HepG2 (cell line): ENCODE measurements around the gene DYNC1LI2. TPM values are rescaled to one million over a fixed set of nuclear protein-coding genes. Genes with fewer than 3 reads are reported as not detected.
"Not testable (repeated sequence)": the region's sequence is repeated elsewhere in the genome, so short reads cannot be mapped to it uniquely, and the experiment has no call there.

Source experiments
- ATAC-seq: fragments of 200-7000 bp; cut with Tn5 transposase; 3 replicates; pipeline ENCODE4 v1.9.1; 2020; ENCODE audit warnings: mild to moderate bottlenecking, moderate library complexity
- BruUV-seq: library from RNA; stranded (reverse); fragments of 400-500 nt; replicated peaks from 2 replicates; lab custom pipeline; 2021; lab: Mats Ljungman, UMichigan
- CTCF ChIA-PET: fragments of 300-600 bp; formaldehyde crosslinking; extraction: SDS; loops from one replicate; lab custom pipeline; 2021; ENCODE audit warnings: low total read pairs, inconsistent platforms, low intra/inter-chr PET ratio; lab: Yijun Ruan, JAX
- POLR2A ChIA-PET: fragments of 350-600 bp; sonication (Branson Sonifier 250); formaldehyde crosslinking; loops from one replicate; lab custom pipeline; 2020; ENCODE audit warnings: antibody characterized with exemption, inconsistent platforms; lab: Yijun Ruan, JAX
- DNase-seq: peaks from one replicate; pipeline ENCODE4 v3.0.0-alpha.2; 2015; ENCODE audit warnings: low spot score
- FAIRE-seq: peaks from 3 replicates; lab custom pipeline; 2011; peaks lifted over from hg19 to GRCh38; lab: Jason Lieb, UNC
- H2AFZ ChIP-seq: one replicate; pipeline ENCODE4 v1.6.1; 2011; ENCODE audit warnings: low read length, inconsistent platforms
- H3K27ac ChIP-seq: fragments of 300-600 bp; 3 replicates; pipeline ENCODE4 v1.8.0; 2011; ENCODE audit warnings: mixed run types, mild to moderate bottlenecking, mixed read lengths, low read length, inconsistent platforms; ENCODE audit not compliant: insufficient read depth; ENCODE audit errors: extremely low read length
- H3K27me3 ChIP-seq, 2 experiments: fragments of 200-600 bp in 1 of 2; 2 replicates in 1 of 2; 3 replicates in 1 of 2; pipeline versions ENCODE4 v1.6.0 to v1.8.0; 2011; ENCODE audit warnings: low read length in 2 of 2, mild to moderate bottlenecking in 2 of 2, moderate library complexity in 2 of 2, inconsistent platforms in 1 of 2; ENCODE audit not compliant: insufficient read depth in 2 of 2, control insufficient read depth in 1 of 2
- H3K36me3 ChIP-seq, 2 experiments: fragments of 200-600 bp in 1 of 2; replicated peaks in 1 of 2; 2 replicates in 1 of 2; 3 replicates in 1 of 2; pipeline versions ENCODE4 v1.5.1 to v1.8.0; 2011; ENCODE audit warnings: low read length in 2 of 2, inconsistent platforms in 1 of 2; ENCODE audit not compliant: insufficient read depth in 2 of 2, control insufficient read depth in 1 of 2
- H3K4me1 ChIP-seq: 2 replicates; pipeline ENCODE4 v1.5.1; 2012; ENCODE audit warnings: low read length, inconsistent platforms; ENCODE audit not compliant: insufficient read depth
- H3K4me2 ChIP-seq: 2 replicates; pipeline ENCODE4 v1.6.0; 2011; ENCODE audit warnings: low read depth, low read length, inconsistent platforms
- H3K4me3 ChIP-seq, 3 experiments: fragments of 200-600 bp in 1 of 3; sonication (generic), shearing (Covaris generic) in 1 of 3; replicated peaks in 1 of 3; 2 replicates each; pipeline ENCODE4 v1.5.1; 2011 to 2016; ENCODE audit warnings: low read length in 3 of 3, inconsistent platforms in 2 of 3, low read depth in 2 of 3, mild to moderate bottlenecking in 2 of 3, control low read depth in 1 of 3, mixed read lengths in 1 of 3; ENCODE audit not compliant: insufficient read depth in 1 of 3
- H3K79me2 ChIP-seq: one replicate; pipeline ENCODE4 v1.6.1; 2011; ENCODE audit warnings: low read length, inconsistent platforms; ENCODE audit not compliant: insufficient read depth
- H3K9ac ChIP-seq: 2 replicates; pipeline ENCODE4 v1.6.0; 2011; ENCODE audit warnings: mild to moderate bottlenecking, low read depth, low read length, inconsistent platforms; ENCODE audit not compliant: insufficient read depth
- H3K9me3 ChIP-seq: 2 replicates; pipeline ENCODE4 v1.5.1; 2012; ENCODE audit warnings: mild to moderate bottlenecking, low read length
- H4K20me1 ChIP-seq: 2 replicates; pipeline ENCODE4 v1.6.0; 2011; ENCODE audit warnings: inconsistent platforms, mild to moderate bottlenecking, low read length, moderate library complexity; ENCODE audit not compliant: insufficient read depth
- ZNF121 ChIP-seq: sonication (generic); formaldehyde crosslinking; IDR thresholded peaks from 2 replicates; pipeline ENCODE4 v1.5.0; 2020; ENCODE audit warnings: mild to moderate bottlenecking, missing genetic modification reagents
- ZNF770 ChIP-seq: sonication (generic); formaldehyde crosslinking; IDR thresholded peaks from 2 replicates; pipeline ENCODE4 v1.5.0; 2020; ENCODE audit warnings: mild to moderate bottlenecking, missing genetic modification reagents
- ZXDC ChIP-seq: sonication (generic); formaldehyde crosslinking; IDR thresholded peaks from 2 replicates; pipeline ENCODE4 v1.5.0; 2020; ENCODE audit warnings: mild to moderate bottlenecking, missing genetic modification reagents
- WGBS: methylation state at CpG from one replicate; pipeline ENCODE4 v1.1.6; 2017; ENCODE audit warnings: low lambda C conversion rate; 5-methylcytosine and 5-hydroxymethylcytosine counted together
- in situ Hi-C: cut with HindIII; loops from 2 replicates; pipeline ENCODE4 v1.10.0; 2017; ENCODE audit warnings: low pct_unique_long_range_greater_than_20kb; ENCODE audit not compliant: extremely low pct_ligation_motif_present
- intact Hi-C: fragments of 100-400 bp; cut with micrococcal nuclease; formaldehyde crosslinking; loops from one replicate; pipeline ENCODE4 v1.10.0; 2022; ENCODE audit not compliant: unreplicated experiment
- polyA plus RNA-seq, 8 experiments: library from polyadenylated mRNA; depleted of rRNA in 3 of 8; stranded (reverse) in 7 of 8; unstranded in 1 of 8; fragments of >200 nt; fragmentation: Illumina TruSeq in 4 of 8; extraction: Trizol in 4 of 8; gene quantifications; 2 replicates each; pipeline versions ENCODE4 v1.2.1 to v1.2.3, GENCODE V29; 2011 to 2016; ENCODE audit warnings: low read depth in 4 of 8, missing spikeins in 1 of 8, mixed read lengths in 1 of 8; ENCODE audit not compliant: insufficient read depth in 1 of 8
- total RNA-seq, 5 experiments: library from RNA; depleted of rRNA; stranded (reverse); fragments of >200 nt; fragmentation: Illumina TruSeq; extraction: Trizol; gene quantifications; 2 replicates each; pipeline ENCODE4 v1.2.3, GENCODE V29; 2016; ENCODE audit warnings: low read depth in 1 of 5

DYNC1LI2 gene
- total and polyA plus RNA-seq, 2 of the 13 experiments (the other 11 are each of a cell fraction or from before 2014, with no cell fraction given), result 65.5 to 135 TPM

- no peak for TF ChIP-seq ZXDC (CRISPR knock-in tag)
Observed at GRCh38 chr16:66798161-66798560, 46.8 kb upstream of the DYNC1LI2 start (continued).

GRCh38 chr16:66793984-66794383, 42.6 kb upstream of the DYNC1LI2 start:
- BruUV-seq, H3K27ac ChIP-seq, DNase-seq, H3K4me3 ChIP-seq, H3K79me2 ChIP-seq, in situ Hi-C loops, H3K27me3 ChIP-seq, ATAC-seq, H3K9ac ChIP-seq, H2AFZ ChIP-seq, H3K9me3 ChIP-seq, H3K4me1 ChIP-seq, H4K20me1 ChIP-seq, FAIRE-seq, POLR2A ChIA-PET, H3K4me2 ChIP-seq, intact Hi-C loops, H3K36me3 ChIP-seq, CTCF ChIA-PET: not testable (repeated sequence)
- 28% methylated on average over 6 of the region's 6 CpGs for WGBS
- TF ChIP-seq ZNF770, result peak; percentile 53; the same call in 1 of the 2 replicates
- peak; percentile 59 for TF ChIP-seq ZNF121 (CRISPR knock-in tag)
